Measurements from ENCODE around the gene MPO. TPM values are rescaled to one million over a fixed set of nuclear protein-coding genes. Genes with fewer than 3 reads are reported as not detected.

Gene MPO
- polyA plus RNA-seq, 1 experiment = not detected

DNA sequence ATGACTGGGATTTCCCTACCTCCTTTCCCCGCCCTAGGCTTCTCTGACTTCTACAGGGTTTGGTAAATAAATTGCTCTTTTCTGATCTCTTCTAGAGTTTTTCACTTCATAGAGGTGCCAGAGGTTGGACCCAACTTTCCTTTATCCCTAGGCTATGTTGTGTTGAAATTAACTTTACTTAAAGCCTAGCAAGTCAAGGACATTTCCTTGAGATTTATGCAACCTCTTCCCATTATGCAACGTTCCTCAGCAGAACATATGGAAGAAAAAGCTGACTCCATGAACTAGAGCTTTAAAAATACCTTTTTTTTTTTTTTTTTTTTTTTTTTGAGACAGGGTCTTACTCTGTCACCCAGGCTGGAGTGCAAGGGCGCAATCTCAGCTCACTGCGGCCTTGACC is 15.5 kb downstream of the MPO start:
- Histone ChIP-seq H3K4me3 (ENCODE audit: low read depth, low read length) (no peak overlapping the region), H3K27me3 (ENCODE audit: control insufficient read depth, insufficient read depth, low read length) (peaks cover 1% of the 10 kb centered on the region; the same call in 1 of the 2 replicates), H3K36me3 (ENCODE audit: control insufficient read depth, insufficient read depth, low read length) (no peaks in the 10 kb centered on the region)
- POLR2A ChIA-PET = interaction anchor here (0.6 kb wide), 1 partner anchor 1408 kb away, joined by 14 read pairs; no protein-coding TSS in a partner anchor
- TF ChIP-seq, protein P1, sequence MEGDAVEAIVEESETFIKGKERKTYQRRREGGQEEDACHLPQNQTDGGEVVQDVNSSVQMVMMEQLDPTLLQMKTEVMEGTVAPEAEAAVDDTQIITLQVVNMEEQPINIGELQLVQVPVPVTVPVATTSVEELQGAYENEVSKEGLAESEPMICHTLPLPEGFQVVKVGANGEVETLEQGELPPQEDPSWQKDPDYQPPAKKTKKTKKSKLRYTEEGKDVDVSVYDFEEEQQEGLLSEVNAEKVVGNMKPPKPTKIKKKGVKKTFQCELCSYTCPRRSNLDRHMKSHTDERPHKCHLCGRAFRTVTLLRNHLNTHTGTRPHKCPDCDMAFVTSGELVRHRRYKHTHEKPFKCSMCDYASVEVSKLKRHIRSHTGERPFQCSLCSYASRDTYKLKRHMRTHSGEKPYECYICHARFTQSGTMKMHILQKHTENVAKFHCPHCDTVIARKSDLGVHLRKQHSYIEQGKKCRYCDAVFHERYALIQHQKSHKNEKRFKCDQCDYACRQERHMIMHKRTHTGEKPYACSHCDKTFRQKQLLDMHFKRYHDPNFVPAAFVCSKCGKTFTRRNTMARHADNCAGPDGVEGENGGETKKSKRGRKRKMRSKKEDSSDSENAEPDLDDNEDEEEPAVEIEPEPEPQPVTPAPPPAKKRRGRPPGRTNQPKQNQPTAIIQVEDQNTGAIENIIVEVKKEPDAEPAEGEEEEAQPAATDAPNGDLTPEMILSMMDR (IDR thresholded peaks at IDR 0.05; ENCODE audit: insufficient read depth, low read depth, low read length) = no peak
- CTCF ChIA-PET = no interaction called here
- DNase-seq (ENCODE audit: low read depth) = no peak

DNA sequence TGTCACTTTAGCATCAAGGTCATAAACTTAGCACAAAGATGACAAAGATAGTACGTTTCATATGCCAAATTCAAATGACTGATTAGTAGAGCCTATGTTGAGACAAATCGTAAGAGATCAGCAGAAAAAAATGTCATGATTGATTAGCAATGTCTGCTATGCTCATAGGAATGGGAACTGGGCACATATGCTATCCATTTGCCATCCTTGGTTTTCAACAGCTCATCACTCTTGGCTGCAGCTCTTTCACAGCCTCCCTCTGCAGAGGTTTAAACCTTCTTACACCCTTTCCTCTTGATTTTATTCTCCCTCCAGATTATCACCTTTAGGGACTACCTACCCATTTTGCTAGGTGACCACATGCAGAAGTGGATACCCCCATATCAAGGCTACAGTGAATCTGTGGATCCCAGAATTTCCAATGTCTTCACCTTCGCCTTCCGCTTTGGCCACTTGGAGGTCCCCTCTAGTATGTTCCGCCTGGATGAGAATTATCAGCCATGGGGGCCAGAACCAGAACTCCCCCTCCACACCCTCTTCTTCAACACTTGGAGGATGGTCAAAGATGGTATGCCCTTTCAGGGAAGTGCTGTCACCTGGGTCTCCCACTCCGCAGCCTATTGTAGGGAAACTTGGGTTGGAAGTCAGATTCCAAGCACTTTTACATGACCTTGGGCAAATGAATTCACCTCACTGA is 16.2 kb downstream of the MPO start:
- DNase-seq (ENCODE audit: low read depth) = no peak
- CTCF ChIA-PET = no interaction called here
- peaks cover 1% of the 10 kb centered on the region; the same call in 1 of the 2 replicates for H3K27me3 ChIP-seq (ENCODE audit: control insufficient read depth, insufficient read depth, low read length)

DNA sequence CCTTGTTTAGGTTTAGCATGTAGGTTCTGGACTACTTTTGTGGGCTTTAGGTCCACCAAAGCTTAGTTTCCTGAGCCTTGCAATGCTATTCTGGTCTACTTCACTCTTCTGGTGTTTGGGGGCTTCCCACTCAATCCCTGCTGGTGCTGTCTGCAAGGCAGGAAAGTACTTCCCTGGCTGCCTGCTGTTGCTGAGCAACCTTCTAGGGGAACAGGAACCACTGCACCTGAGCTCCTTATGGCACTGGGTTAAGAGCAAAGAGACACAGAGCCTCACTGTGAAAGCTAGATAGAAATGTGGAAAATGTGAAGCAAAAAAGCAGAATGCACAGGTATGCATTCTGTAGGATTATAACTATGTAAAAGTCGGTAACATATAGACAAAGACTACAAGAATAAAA is 17.0 kb downstream of the MPO start:
- no peak for DNase-seq (ENCODE audit: low read depth)
- Histone ChIP-seq H3K27me3 (ENCODE audit: control insufficient read depth, insufficient read depth, low read length) (peaks cover 1% of the 10 kb centered on the region; the same call in 1 of the 2 replicates), H3K4me3 (ENCODE audit: low read depth, low read length) (no peak overlapping the region), H3K36me3 (ENCODE audit: control insufficient read depth, insufficient read depth, low read length) (no peaks in the 10 kb centered on the region)
- ChIA-PET CTCF (interaction anchor here (1.4 kb wide), 1 partner anchor 14 kb away, joined by 5 read pairs; no protein-coding TSS in a partner anchor), POLR2A (no interaction called here)
- TF ChIP-seq, protein P1 (IDR thresholded peaks at IDR 0.05; ENCODE audit: insufficient read depth, low read depth, low read length) = no peak

More for the DNA sequence above, 16.2 kb downstream of the MPO start:
- TF ChIP-seq, protein P1 (IDR thresholded peaks at IDR 0.05; ENCODE audit: insufficient read depth, low read depth, low read length) = no peak
- no peak overlapping the region for H3K4me3 ChIP-seq (ENCODE audit: low read depth, low read length)
- no peaks in the 10 kb centered on the region for H3K36me3 ChIP-seq (ENCODE audit: control insufficient read depth, insufficient read depth, low read length)
- POLR2A ChIA-PET = no interaction called here

DNA sequence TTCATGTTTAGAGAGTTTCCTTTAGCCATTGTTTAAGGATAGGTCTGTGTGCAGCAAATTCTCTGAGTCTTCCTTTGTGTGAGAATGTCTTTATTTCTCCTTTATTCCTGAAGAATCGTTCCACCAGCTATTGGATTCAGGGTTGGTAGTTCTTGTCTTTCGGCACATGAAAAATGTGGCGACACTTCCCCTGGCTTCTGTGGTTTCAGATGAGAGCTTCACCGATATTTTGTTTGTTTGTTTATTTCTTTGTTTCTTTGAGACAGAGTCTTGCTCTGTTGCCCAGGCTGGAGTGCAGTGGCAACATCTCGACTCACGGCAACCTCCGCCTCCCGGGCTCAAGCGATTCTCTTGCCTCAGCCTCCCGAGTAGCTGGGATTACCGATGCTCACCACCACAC is 18.6 kb downstream of the MPO start:
- Histone ChIP-seq H3K36me3 (ENCODE audit: control insufficient read depth, insufficient read depth, low read length) (no peaks in the 10 kb centered on the region), H3K4me3 (ENCODE audit: low read depth, low read length) (no peak overlapping the region), H3K27me3 (ENCODE audit: control insufficient read depth, insufficient read depth, low read length) (peaks cover 1% of the 10 kb centered on the region; the same call in 1 of the 2 replicates)
- ChIA-PET CTCF (no interaction called here), POLR2A (no interaction called here)
- no peak for DNase-seq (ENCODE audit: low read depth)
- TF ChIP-seq, protein P1 (IDR thresholded peaks at IDR 0.05; ENCODE audit: insufficient read depth, low read depth, low read length) = no peak

DNA sequence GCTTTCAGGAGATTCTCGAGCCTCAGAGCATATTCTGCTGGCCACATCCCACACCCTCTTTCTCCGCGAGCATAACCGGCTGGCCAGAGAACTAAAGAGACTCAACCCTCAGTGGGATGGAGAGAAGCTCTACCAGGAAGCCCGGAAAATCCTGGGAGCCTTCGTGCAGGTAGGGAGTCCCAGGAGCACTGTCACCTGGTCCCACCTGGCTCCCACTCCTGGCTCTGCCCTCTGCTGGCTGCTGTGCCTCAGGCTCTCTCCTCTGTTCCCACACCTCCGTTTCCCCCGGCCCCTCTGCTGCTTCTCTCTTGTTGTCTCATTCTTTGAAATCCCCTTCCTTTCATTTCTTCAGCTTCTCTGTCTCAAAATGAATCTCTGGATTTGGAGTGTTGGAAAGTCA is 25.9 kb downstream of the MPO start:
- ChIA-PET CTCF (no interaction called here), POLR2A (no interaction called here)
- Histone ChIP-seq H3K36me3 (ENCODE audit: control insufficient read depth, insufficient read depth, low read length) (no peaks in the 10 kb centered on the region), H3K4me3 (ENCODE audit: low read depth, low read length) (no peak overlapping the region), H3K27me3 (ENCODE audit: control insufficient read depth, insufficient read depth, low read length) (peaks cover 4% of the 10 kb centered on the region; the same call in 1 of the 2 replicates)
- DNase-seq (ENCODE audit: low read depth) = no peak
- TF ChIP-seq, protein P1 (IDR thresholded peaks at IDR 0.05; ENCODE audit: insufficient read depth, low read depth, low read length) = no peak
